ENCODE measurements around the gene CMYA5.

The CMYA5 gene

DNA sequence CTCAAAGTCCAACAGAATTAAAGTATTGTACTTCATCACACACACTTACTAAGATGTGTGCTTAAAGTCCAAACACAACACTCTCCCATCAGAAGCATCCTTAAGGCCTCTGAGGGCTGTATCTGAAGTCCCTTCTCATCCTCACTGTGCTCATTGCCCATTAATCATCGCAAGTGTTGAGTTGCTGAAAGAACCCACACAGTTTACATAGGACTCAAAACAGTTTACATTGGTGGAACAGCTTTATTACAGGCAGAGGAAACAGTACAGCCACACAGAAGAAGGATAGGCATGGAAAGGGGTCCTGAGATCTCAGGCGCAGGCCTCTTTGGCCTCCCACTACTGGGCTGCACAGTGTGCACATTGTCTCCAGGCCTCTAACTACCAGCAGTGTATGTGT is 113.4 kb downstream of the CMYA5 start:
- no peak for FAIRE-seq
- TF ChIP-seq POLR2A (IDR thresholded peaks at IDR 0.05; ENCODE audit: low read depth, low read length): no peak
- no peak for TF ChIP-seq POLR2AphosphoS5 (IDR thresholded peaks at IDR 0.05; ENCODE audit: low read depth, low read length)
- TF ChIP-seq TAF1 (IDR thresholded peaks at IDR 0.05; ENCODE audit: borderline replicate concordance, low read depth, low read length): no peak

DNA sequence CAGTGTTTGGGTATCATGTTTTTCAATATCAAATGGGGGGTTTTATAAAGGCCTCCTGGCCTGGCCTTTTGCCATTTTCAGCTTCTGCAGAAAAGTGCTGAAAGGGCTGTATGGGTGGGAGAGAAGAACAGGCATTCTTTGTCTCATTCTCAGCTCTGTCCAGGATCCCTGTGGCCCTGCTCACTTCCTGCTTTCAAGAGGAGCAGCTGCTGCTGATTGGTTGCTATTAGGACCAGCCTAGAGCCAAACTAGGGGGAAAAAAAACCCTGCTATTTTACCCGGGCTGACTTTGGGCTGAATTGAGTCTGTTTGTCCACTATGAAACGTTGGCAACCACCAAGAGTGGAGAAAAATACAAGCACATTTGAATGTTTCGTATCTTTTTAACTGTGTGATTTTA is 117.1 kb downstream of the CMYA5 start:
- no peak for FAIRE-seq
- DNase-seq (ENCODE audit: insufficient read length): no peak

More for the DNA sequence above, 113.4 kb downstream of the CMYA5 start:
- DNase-seq (ENCODE audit: insufficient read length): no peak

DNA sequence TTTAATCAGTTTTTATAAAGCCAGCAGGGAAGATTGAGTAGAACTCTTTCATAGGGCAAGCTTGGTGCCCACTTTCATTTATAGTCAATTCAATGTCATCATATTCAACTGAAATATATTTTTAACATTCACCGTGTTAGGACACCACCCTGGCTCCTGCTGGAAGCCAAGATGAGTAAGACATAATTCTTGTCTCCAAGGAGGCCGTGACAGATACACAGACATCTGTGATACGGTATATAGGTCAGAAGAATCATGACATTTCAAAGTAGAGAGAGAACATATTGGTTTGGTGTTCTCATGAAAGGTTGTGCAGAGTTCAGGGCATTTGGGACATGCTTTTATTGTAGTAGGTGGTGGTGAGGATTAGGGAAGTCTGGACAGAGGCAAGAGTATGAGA is 120.1 kb downstream of the CMYA5 start:
- DNase-seq (ENCODE audit: insufficient read length) (no peak), FAIRE-seq (no peak)
- no peak for TF ChIP-seq POLR2A (IDR thresholded peaks at IDR 0.05; ENCODE audit: low read depth, low read length)
- TF ChIP-seq POLR2AphosphoS5 (IDR thresholded peaks at IDR 0.05; ENCODE audit: low read depth, low read length): no peak
- no peak for TF ChIP-seq TAF1 (IDR thresholded peaks at IDR 0.05; ENCODE audit: borderline replicate concordance, low read depth, low read length)

More for the DNA sequence above, 117.1 kb downstream of the CMYA5 start:
- TF ChIP-seq POLR2A (IDR thresholded peaks at IDR 0.05; ENCODE audit: low read depth, low read length) (no peak), POLR2AphosphoS5 (IDR thresholded peaks at IDR 0.05; ENCODE audit: low read depth, low read length) (no peak), TAF1 (IDR thresholded peaks at IDR 0.05; ENCODE audit: borderline replicate concordance, low read depth, low read length) (no peak)

DNA sequence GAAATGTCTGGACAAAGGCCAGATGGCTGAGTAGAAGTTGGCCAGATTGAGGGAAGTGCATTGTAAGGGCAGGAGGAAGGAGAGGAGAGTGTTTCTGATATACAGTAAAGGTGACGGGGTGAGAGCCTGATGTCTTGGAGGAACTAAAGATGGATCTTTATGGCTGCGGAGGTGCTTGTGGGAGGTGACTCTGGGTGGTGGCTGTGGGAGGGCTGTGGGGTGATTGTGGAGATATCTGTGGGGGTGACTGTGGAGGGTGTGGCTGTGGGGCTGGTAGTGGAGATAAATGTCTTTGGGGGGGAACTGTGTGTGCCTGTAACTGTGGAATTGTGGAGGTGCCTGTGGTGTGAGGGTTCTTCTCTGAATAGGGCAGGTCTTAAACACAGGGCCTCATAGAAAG is 121.4 kb downstream of the CMYA5 start:
- DNase-seq (ENCODE audit: insufficient read length) (no peak), FAIRE-seq (no peak)
- TF ChIP-seq TAF1 (IDR thresholded peaks at IDR 0.05; ENCODE audit: borderline replicate concordance, low read depth, low read length) (no peak), POLR2AphosphoS5 (IDR thresholded peaks at IDR 0.05; ENCODE audit: low read depth, low read length) (no peak), POLR2A (IDR thresholded peaks at IDR 0.05; ENCODE audit: low read depth, low read length) (no peak)

DNA sequence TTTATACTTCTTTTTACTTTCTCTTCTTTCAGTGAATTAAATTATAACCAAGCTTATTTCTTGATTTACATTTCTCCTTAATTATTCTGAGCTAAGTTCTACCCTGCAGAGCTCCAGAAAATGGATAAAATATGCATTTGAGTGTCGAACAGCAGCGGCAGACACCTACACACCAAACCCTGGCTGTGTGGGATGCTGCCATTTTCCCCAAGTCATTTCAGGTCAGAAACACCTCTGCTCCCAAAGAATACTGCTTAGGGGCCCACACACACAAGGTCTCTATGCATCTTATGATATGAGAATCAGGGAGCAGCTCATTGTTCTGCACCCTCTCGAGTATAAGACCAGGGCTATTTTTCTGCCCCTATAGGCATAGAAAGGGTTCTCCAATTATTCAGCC is 122.3 kb downstream of the CMYA5 start:
- no peak for TF ChIP-seq TAF1 (IDR thresholded peaks at IDR 0.05; ENCODE audit: borderline replicate concordance, low read depth, low read length)
- no peak for TF ChIP-seq POLR2AphosphoS5 (IDR thresholded peaks at IDR 0.05; ENCODE audit: low read depth, low read length)
- TF ChIP-seq POLR2A (IDR thresholded peaks at IDR 0.05; ENCODE audit: low read depth, low read length): no peak
- FAIRE-seq: no peak
- no peak for DNase-seq (ENCODE audit: insufficient read length)

DNA sequence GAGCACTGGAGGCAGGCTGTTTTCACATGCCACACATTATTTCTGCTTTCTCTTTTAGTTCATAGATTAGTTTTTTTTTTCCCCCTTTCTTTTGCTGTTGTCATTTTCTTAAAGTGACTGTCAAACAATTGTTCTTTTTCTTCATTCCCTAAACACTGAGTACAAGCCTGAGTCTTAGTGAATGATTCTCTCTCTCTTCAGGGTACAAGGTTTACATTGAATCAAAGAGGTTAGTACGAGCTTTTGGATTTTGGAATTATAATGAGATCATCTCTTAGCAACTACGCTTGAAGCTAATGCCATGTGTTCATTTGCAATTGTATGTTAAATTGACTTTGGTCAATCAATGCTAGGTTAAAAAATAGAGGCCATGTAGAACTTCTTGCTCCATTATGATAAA is 125.1 kb downstream of the CMYA5 start:
- no peak for FAIRE-seq
- TF ChIP-seq TAF1 (IDR thresholded peaks at IDR 0.05; ENCODE audit: borderline replicate concordance, low read depth, low read length) (no peak), POLR2AphosphoS5 (IDR thresholded peaks at IDR 0.05; ENCODE audit: low read depth, low read length) (no peak), POLR2A (IDR thresholded peaks at IDR 0.05; ENCODE audit: low read depth, low read length) (no peak)
- no peak for DNase-seq (ENCODE audit: insufficient read length)

DNA sequence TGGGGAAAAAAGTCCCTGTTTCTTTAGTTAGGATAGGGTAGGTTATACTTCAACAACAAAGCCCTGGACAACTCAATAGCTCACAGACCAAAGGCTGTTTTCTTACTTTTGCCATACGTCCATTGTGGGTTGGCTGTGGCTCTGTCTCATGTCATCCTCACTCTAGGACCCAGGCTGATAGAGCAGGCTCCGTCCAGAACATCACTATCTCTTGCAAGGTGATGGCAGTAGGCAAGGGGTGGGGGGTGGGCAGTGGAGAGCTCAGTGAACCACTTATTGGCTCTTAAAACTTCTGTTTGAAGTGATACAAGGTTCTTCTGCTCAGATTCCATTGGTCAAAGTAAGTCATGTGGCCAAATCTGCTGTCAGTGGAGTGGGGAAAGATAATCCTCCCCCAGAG is 126.4 kb downstream of the CMYA5 start:
- no peak for FAIRE-seq
- DNase-seq (ENCODE audit: insufficient read length): no peak
- TF ChIP-seq TAF1 (IDR thresholded peaks at IDR 0.05; ENCODE audit: borderline replicate concordance, low read depth, low read length) (no peak), POLR2AphosphoS5 (IDR thresholded peaks at IDR 0.05; ENCODE audit: low read depth, low read length) (no peak), POLR2A (IDR thresholded peaks at IDR 0.05; ENCODE audit: low read depth, low read length) (no peak)

DNA sequence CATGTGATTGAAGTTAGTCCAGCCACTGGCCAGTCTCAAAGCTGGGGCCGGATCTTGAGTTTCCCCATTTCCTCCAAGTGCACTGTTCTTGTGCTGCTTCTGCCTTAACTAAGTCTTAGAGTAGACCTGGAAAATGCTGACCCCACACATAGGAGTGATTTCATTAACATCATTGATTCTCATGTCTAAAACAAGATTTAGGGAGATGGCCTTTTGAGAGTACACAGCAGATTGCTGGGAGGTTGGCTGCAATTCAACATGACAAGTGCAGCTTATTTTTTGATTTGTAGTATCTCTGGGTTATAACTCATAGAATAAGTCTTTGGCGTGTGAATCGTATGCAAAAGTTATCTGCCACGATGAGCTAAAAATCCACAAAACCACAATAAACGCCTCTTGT is 131.0 kb downstream of the CMYA5 start:
- FAIRE-seq (no peak), DNase-seq (ENCODE audit: insufficient read length) (no peak)
- TF ChIP-seq TAF1 (IDR thresholded peaks at IDR 0.05; ENCODE audit: borderline replicate concordance, low read depth, low read length): no peak
- no peak for TF ChIP-seq POLR2A (IDR thresholded peaks at IDR 0.05; ENCODE audit: low read depth, low read length)
- TF ChIP-seq POLR2AphosphoS5 (IDR thresholded peaks at IDR 0.05; ENCODE audit: low read depth, low read length): no peak

DNA sequence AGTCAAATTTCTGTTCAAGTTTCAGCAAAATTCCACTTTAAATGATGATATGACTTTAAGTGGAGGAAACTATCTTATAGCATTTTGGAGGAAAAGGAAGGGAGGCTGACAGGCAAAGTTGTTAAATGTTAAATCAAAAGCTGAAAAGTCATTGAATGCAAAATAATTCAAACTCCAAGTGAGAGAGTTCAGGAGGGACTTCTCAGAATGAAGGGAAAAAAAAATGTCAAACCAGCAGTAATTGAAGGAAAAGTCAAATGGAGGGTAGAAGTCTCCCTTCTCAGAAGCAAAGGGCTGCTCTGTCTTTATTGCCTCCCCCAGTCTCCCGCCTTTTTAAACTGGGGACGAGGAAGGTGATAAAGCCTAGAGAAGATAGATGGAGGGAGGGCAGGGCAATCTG is 134.8 kb downstream of the CMYA5 start:
- DNase-seq (ENCODE audit: insufficient read length) (no peak), FAIRE-seq (no peak)
- TF ChIP-seq POLR2AphosphoS5 (IDR thresholded peaks at IDR 0.05; ENCODE audit: low read depth, low read length): no peak
- TF ChIP-seq POLR2A (IDR thresholded peaks at IDR 0.05; ENCODE audit: low read depth, low read length): no peak
- TF ChIP-seq TAF1 (IDR thresholded peaks at IDR 0.05; ENCODE audit: borderline replicate concordance, low read depth, low read length): no peak

DNA sequence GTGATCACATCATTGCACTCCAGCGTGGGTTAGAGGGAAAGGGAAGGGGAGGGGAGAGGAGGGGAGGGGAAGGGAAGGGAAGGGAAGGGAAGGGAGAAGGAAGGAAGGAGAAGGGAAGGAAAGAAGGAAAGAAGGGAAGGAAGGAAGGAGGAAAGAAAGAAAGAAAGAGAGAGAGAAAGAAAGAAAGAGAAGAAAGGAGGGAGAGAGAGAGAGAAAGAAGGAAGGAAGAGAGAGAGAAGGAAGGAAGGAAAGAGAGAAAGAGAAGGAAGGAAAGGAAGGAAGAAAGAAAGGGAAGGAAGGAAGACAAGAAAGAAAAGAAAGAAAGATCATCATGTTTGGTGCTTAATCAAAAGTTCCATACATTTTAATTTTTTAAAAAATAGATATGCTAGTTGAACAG is 136.2 kb downstream of the CMYA5 start:
- no peak for DNase-seq (ENCODE audit: insufficient read length)
- TF ChIP-seq TAF1 (IDR thresholded peaks at IDR 0.05; ENCODE audit: borderline replicate concordance, low read depth, low read length) (no peak), POLR2AphosphoS5 (IDR thresholded peaks at IDR 0.05; ENCODE audit: low read depth, low read length) (no peak), POLR2A (IDR thresholded peaks at IDR 0.05; ENCODE audit: low read depth, low read length) (no peak)
- FAIRE-seq: no peak

DNA sequence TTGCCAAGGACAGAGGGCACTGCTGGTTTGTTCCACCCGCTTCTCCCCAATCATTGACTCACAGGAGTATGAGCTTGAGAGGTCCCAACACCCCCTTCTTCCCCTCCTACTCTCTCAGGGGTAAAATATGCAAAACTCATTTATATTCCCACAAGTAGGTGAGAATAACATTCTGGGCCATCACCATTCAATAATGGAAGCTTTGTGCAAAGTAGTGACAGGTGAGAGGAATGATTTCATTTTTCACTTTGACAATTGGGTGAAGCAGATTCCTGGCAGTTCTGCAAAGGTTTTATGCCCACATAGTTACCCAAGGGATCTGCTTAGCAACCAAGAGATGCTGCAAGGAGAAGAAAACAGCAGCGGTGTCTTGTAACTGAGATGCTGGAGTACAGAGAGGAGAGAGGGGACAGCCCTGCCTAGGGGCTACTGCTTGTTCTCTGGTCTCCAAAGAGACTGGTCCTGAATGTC is 137.6 kb downstream of the CMYA5 start:
- no peak for TF ChIP-seq POLR2AphosphoS5 (IDR thresholded peaks at IDR 0.05; ENCODE audit: low read depth, low read length)
- no peak for TF ChIP-seq POLR2A (IDR thresholded peaks at IDR 0.05; ENCODE audit: low read depth, low read length)
- no peak for TF ChIP-seq TAF1 (IDR thresholded peaks at IDR 0.05; ENCODE audit: borderline replicate concordance, low read depth, low read length)
- FAIRE-seq: no peak

DNA sequence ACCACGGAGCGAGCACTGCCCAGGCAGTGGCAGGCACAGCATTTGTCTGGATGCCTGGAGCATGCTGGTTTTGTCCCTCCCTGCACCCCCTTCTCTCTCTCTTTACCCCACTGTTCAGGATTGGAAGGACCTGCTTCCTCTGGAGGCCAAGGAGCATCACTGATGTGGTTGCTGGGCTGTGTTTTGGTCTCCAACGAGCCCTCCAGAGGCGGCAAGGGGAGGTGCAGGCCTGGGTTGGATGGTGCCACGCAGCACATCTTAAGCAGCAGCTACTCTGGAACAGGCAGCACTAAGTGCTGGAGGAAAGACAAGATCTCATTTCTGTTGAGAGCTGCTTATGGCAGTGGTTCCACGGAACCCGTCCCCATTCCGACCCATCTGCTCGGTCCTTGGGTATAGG is 139.6 kb downstream of the CMYA5 start:
- FAIRE-seq: no peak
- no peak for TF ChIP-seq POLR2A (IDR thresholded peaks at IDR 0.05; ENCODE audit: low read depth, low read length)
- no peak for TF ChIP-seq TAF1 (IDR thresholded peaks at IDR 0.05; ENCODE audit: borderline replicate concordance, low read depth, low read length)
- TF ChIP-seq POLR2AphosphoS5 (IDR thresholded peaks at IDR 0.05; ENCODE audit: low read depth, low read length): no peak
- no peak for DNase-seq (ENCODE audit: insufficient read length)

More for the DNA sequence above, 137.6 kb downstream of the CMYA5 start:
- DNase-seq (ENCODE audit: insufficient read length): no peak
